Stimulated activated CD4-positive, alpha-beta T cell treated with anti-CD3 and anti-CD28 coated beads, TNF-alpha, amount 100 ng/mL, for 4 hours (primary cell): ENCODE measurements around the gene SYT14.
"Not testable (repeated sequence)": the region's sequence is repeated elsewhere in the genome, so short reads cannot be mapped to it uniquely, and the experiment has no call there.

Experiments used
- DNase-seq, 3 experiments: peaks; one replicate each; pipeline ENCODE4 v3.0.0-alpha.2; 2020; ENCODE audit warnings: low read depth in 3 of 3

Gene SYT14

DNA sequence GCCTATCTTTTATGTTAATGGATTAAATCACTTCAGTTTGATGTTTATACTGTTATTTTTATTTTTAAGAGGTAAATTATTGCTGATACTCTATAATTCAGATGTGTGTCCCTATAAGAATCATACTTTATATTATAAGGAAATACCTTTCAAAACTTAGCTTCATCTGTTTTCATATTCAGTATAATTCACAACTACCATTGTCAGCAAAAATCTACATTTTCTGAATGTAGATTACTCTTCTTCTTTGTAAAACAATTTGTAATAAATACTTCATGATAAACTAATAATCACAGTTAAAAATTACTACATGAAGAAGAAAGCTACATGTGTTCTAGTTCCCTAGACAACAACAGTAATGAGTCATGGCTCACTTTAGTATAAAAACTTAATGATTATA, 179.2 kb downstream of the SYT14 start:
- no peak for DNase-seq

DNA sequence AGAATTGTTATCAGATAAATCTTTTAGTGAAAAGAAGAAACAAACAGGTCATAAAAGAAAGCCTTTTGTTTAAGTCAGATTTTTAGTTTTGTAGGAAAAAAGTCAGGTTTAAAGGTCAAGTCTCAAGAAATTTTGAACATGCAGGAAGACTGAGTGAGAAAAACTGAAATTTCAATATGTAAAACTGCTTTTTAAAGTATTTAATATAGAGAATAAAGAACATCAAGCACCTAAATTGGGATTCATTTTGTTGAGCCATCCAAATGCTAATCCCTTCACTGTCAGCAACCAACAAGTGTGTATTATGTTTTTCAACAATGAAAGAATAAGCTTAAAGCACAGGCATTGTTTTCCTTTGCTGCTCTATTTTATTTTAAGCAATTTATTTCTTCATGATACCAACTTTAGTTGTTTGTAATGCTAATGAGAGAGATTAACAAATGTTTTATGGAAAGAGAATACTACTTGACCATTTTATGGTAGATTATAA, 179.7 kb downstream of the SYT14 start:
- no peak for DNase-seq

DNA sequence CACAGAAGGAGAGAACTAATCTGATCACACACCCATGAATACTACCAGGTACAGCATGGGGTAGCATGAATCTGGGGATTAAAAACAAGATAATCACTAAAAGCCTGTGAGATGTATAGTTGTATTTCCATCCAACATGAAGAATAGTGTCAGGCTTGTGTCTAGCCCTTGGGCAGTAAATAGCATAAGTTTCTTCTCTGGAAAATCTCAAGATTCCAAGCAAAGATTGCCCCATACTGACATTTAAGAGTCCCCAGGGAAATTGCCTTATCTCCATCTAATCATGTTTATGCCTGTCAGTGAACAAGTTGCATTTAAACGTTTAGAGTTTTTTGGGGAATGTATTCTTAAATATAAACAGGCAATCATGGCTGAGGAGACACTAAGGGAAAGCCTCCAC, 185.4 kb downstream of the SYT14 start:
- DNase-seq, result no peak

DNA sequence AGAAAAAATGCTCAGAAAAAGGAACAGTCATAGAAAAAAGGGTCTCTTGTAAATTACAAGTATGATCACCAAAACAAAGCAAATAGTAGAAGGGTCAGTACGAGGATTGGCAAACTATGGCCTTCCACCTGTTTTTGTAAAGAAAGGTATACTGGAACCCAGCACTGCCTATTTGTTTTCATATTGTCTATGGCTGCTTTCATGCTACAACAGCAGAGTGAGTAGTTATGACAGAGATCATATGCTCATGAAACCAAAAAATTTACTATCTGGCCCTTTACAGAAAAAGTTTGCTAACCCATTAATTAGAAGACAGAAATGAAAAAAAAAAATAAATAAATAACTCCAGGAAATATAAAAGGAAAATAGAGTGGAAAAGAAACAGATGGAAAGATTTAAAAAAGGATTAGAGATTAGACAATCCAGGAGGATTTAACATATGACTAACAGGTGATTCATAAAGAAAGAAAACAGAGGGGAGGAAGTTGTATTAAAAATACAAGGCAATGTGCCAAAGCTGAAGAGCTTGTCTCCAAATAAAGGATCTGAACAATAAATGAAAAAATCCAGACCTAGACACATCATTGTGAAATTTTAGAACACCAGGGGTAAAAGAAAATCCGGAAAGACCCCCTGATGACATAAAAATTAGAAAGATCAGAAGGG, 186.0 kb downstream of the SYT14 start:
- no peak for DNase-seq

DNA sequence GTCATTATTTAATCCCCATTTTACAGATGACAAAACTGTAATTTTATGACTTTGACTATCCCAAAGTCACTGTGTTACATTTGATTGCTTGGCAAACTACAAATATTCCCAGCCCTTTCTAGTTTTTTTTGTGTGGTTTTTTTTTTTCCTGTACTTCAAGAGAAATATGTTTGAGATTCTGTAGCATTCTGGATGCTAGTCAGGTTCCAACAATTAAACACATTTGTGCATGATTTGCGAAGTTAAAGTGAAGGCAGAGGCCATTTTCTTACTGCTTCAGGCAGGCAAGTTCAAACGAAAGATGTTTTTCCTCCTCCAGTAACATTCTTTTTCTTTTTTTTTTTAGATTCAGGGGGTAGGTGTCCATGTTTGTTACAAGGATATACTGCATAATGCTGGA, 186.7 kb downstream of the SYT14 start:
- DNase-seq, result no peak

DNA sequence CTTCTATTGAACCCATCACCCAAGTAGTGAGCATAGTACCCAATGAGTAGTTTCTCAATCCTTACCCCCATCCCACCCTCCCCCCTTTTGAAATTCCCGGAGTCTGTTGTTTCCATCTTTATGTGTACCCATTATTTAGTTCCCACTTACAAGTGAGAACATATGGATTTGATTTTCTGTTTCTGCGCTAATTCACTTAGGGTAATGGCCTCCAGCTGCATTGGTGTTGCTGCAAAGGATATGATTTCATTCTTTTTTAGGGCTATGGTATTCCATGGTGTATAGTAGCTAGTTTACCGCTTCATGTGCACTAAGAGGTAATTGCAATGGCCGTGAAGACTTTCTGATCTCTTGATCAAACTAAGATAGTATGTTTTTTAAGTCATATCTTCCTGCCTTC, 187.1 kb downstream of the SYT14 start:
- DNase-seq, result no peak

DNA sequence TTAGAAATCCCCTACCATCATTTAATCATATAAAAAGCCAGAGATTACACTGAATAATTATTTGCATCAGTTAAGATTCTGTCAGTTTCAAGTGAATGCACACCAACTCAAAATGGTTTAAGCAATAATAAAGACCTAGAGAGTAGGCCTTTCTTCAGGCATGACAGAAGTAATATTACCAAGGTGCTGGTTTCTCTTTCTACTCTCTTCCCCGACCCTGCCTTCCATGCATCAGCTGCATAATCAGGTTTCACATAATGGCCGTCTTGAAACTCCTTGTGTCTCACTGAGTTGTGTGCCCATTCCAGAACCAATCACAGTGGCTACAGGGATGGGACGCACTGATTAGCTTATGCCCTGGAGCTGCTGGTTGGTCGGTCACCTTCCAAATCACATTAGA, 191.1 kb downstream of the SYT14 start:
- no peak for DNase-seq

DNA sequence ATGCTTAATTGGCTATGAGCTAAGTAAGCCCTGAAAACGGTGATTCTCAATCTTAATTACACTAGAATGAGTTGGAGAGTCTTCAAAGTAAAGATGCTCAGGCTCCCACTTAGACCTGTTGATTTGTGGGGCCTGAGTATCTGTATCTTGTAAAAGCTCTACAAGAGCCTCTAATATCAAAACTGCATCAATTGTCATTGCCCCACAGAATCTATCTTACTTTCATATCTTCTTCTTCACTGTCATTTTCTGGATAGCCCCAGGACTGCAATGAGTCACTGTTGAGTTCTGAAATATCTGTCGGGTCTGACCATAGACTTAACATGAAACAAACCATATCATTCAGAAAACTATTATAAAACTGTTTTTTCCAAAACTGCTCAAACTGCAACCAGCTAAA, 191.7 kb downstream of the SYT14 start:
- no peak for DNase-seq

DNA sequence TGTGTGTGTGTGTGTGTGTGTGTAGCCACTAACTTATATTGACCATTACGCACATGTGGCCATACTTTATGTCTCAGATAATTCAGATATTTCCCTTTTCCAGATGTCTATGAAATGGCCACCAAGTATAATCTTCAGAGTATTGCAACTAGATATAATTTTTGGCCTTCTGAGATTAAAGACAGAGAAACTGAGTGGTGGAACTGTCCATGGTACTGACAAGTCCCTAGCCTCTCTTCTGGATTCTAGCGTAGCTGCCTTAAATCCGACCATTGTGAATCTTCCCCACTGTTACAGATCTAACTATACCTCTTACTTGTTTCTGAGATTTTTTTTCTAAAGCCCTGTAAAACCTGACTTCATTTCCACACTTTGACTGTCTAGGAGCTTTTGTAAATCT, 194.6 kb downstream of the SYT14 start:
- no peak for DNase-seq

DNA sequence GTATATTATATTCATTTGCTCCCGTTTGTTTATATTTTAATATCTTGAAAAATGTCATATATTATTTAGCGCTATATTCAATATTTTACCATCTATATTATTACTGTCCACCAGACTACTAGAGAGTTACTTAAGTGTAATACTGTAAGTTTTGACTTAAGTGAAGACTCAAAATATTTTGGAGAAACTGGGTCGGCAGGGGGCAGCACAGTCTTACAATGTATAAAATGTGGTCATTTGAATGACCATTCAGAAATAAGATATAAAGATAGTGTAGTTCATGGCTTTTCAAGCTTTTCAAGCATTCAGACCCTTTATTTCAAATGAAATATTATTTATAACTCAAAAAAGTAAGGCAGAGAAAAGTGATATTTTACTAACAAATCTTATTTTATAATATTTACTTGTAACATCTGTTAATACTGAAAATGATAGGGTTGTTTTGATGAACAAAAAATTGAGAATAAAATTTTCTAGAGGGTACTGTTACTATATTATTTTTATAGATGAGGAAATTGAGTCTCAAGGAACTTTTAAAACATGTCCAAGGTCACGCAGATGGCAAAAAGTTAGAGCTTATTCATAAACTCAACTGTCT, 205.5 kb downstream of the SYT14 start:
- peak in 1 of 3 experiments; percentile 7 for DNase-seq

DNA sequence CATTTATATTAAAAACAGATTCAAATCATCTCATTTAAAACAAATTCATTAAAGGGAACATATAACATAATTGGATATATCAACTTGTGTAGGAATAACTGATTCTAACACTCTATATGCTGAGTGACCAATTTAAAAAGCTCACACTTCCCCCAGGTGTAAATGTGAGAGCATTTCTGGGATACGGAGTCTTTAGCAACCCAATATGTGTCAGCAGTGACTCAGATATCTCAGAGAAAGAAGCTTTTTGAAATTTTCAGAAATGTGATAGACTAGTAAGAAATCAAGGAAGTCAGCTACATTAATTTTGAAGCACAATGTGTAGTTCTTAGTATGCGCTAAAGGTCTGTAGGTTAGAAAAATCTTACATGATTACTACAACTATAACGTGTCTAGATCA, 206.7 kb downstream of the SYT14 start:
- no peak for DNase-seq

DNA sequence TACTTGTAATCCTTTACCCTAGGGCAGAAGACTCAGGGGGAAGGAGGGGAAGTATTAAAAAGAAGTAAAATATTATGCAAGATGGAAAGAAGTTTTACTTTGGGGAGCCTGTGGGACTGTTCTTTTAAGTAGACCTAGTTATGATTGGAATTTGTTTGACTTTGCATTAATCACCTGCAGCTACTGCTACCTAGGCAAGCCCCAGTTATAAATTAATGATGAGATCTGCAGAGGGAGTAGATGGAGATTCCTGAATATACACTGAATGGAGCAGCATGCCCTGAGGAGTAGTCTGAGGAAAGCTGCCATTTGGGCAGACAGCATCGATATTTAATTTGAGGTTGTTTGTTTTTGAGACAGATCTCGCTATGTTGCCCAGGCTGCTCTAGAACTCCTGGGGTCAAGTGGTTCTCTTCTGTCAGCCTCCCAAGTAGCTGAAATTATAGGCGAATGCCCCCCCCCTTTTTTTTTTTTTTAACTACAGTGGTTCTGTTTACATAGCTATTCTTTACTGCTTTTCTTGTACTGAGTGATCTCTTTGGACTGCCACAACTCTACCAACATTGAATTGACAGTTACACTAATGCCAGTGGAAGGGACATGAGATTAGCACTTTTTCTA, 213.1 kb downstream of the SYT14 start:
- DNase-seq, result no peak

DNA sequence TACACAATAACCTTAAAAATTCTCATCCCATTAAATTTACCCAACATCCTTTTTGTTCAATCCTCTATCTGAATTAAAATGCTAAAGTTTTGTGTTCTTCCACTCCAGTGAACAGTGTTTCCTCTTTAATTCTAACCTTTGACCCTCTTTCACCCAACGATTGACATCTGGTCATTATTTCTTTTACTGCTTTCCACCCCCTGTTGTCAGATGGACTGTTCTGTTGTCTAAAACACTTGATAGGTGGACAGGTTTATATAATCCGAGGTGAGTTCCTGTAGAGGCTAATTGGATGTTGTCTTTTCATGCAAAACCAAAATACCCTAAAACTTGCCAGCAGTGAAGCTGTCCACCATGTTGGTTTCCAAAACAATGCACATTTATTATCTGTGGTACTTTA, 221.2 kb downstream of the SYT14 start:
- DNase-seq, result no peak

DNA sequence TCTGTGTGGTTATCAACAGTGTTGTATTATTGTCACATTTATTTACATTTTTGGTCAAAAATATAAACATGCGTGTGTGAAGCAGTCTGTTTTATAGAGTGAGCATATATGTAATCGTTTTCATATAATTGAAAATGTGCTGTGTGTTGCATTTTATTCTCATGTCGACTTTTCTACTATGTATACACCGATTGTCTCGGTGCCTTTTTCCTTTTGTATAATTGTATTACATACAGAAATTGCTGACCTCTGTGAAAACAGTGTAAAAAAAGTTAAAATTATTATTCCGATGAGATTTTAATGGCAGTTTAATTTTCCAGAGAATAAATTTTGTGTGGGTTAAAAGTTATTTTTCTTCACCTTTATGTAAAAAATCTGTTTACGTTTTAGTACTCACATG, 232.2 kb downstream of the SYT14 start:
- DNase-seq, result no peak

DNA sequence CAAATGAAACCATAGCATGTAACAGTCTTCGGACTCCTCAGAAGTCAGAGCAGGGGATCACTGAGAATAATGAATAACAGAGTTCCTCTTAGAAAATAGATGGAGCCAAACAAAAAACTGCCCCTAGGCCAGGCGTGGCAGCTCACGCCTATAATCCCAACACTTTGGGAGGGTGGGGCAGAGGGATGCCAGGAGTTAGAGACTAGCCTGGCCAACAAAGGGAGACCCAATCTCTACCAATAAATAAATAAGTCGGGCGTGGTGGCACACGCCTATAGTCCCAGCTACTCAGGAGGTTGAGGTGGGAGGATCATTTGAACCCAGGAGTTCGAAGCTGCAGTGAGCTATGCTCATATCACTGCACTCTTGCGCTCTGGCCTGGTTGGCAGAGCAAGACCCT, 236.1 kb downstream of the SYT14 start:
- DNase-seq, result no peak

DNA sequence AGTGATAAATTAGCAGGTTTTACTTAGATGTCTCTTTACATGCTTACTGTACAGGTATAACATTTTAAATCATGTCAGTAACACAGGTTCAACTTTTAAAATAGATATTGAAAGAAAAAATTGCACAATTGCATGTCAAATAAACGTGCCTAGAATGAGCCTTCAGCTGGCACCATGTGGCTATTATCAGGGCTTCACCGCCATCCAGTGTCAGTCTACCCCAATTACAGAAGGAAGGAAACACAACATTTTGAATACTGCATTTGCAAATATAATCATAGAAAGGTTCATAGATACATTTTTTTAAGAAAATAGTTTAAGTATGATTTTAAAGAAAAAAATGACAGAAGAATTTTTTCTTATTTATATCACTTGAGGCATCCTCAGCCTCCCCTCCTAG, 247.0 kb downstream of the SYT14 start:
- no peak for DNase-seq

DNA sequence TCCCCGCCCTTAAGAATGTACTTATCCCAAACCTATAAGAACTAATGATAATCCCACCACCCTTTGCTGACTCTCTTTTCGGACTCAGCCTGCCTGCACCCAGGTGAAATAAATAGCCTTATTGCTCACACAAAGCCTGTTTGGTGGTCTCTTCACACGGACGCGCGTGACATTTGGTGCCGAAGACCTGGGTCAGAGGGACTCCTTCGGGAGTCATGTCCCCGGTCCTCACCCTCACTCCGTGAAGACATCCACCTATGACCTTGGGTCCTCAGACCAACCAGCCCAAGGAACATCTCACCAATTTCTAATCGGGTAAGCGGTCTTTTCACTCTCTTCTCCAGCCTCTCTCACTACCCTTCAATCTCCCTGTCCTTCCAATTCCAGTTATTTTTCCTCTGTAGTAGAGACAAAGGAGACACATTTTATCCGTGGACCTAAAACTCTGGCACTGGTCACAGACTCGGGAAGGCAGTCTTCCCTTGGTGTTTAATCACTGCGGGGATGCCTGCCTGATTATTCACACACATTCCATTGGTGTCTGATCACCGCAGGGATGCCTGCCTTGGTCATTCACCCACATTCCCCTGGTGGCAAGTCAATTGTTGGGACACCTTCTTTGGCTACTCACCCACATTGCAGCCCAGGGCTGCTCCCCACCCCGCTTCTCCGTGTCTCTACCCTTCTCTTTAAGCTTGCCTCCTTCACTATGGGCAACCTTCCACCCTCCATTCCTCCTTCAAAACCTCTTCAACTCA, 250.0 kb downstream of the SYT14 start:
- DNase-seq, result not testable (repeated sequence)

DNA sequence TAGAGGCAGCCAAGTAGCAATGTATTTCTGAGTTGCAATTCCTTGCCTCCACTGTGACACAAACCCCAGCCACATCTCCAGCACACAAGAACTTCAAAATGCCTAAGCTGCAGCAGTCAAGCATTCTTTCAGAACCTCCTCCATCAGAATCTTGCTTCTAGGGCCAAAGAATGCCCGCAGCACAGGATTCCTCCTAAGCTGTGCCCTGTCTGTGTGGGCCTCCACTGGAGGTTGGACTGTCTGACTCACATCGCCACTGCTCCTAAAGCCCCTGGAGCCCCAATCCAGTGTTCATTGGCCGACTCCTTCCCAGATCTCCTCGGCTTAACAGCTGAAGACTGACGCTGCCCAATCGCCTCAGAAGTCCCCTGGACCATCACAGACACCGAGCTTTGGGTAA, 251.4 kb downstream of the SYT14 start:
- DNase-seq, result no peak

DNA sequence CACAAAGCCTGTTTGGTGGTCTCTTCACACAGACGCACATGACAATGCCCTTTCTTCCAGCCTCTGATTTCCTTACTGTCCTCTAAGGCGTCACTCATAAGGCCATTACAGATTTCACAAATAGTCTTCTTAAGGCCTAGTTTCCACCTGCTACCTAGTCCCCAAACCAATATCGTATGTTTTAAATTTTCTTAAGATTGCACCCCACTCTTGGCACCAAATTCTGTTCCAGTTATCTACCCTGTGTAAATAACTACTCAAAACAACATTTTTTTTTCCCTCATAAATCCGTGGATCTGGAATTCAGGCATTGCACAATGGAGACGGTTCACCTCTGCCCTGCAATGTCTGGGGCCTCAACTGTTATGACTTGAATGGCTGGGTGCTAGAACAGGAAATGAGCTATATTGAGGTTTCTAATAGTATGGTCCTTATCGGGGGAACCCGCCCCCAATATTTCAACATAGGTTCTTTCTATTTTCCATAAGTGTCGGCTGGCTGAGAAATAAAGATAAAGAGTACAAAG, 257.7 kb downstream of the SYT14 start:
- DNase-seq, result no peak

DNA sequence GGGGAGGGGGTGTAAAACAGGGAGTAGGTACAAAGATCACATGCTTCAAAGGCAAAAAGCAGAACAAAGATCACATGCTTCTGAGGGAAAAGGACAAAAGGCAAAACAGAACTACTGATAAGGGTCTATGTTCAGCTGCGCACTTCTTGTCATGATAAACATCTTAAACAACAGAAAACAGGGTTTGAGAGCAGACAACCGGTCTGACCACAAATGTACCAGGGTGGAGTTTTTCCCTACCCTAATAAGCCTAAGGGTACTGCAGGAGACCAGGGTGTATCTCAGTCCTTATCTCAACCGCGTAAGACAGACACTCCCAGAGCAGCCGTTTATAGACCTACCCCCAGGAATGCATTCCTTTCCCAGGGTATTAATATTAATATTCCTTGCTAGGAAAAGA, 258.2 kb downstream of the SYT14 start:
- not testable (repeated sequence) for DNase-seq

DNA sequence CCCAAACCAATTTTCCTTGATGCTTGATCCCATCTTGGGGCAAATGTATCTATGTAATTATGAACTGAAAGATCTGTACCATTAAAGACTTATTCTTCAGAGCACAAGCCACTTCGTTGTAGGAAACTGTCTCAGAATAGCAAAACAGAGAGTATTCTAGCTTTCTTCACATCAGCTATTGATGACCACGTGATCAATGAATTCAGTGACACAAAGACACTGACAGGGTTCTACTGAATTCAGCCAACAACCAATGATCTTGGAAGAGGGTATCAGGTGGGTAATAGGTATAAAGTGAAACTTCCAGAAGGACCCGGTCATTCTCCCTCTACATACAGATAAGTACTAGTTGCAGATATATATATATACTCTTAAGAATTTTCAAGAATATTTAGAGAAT, 260.8 kb downstream of the SYT14 start:
- no peak for DNase-seq

DNA sequence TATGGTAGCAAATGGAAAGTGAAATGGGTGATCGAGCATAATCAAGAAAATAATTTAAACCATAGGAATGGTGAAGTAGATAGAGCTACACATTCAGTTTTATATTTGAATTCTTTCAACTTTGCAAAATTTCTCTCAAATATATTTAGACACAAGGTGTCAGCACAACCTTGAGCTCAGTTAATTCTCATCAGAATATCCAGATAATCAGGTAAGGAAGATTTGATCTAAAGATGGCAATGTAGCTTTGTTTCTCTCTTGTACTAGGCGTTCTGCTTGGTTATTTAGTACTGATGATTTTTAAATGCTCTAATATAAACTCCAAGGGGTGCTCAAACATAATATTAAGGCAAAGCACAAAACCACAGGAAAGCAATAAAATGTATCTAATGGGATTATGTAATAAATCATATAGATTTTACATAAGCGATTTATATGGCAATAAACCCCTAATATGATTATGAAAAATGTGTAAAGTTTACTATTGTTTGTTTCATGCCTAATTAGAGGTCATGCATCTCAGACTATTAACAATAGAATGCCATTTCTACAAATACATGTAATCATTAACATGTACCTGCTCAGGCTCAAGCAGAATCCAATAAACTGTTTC, 262.2 kb downstream of the SYT14 start:
- no peak for DNase-seq
